HL-60 (cell line): Measurements from ENCODE around the gene KAZALD1.

Experiments
- CTCF ChIP-seq: IDR thresholded peaks from one replicate; pipeline ENCODE4 v1.5.1; 2011; ENCODE audit warnings: low read length, control low read depth, inconsistent platforms; ENCODE audit not compliant: insufficient read depth
- GABPA ChIP-seq: IDR thresholded peaks from 2 replicates; pipeline ENCODE4 v1.6.1; 2012; ENCODE audit warnings: low read depth
- POLR2AphosphoS5 ChIP-seq: IDR thresholded peaks from 2 replicates; pipeline ENCODE4 v1.6.1; 2012; ENCODE audit warnings: low read depth
- REST ChIP-seq: IDR thresholded peaks from 2 replicates; pipeline ENCODE4 v1.6.1; 2012; ENCODE audit warnings: low read depth; ENCODE audit not compliant: insufficient replicate concordance
- SPI1 ChIP-seq: IDR thresholded peaks from 2 replicates; pipeline ENCODE4 v1.6.1; 2012; ENCODE audit warnings: low read depth, mild to moderate bottlenecking, borderline replicate concordance

- no peak for TF ChIP-seq CTCF
- TF ChIP-seq GABPA, result no peak
- no peak for TF ChIP-seq POLR2AphosphoS5
- no peak for TF ChIP-seq REST
- TF ChIP-seq SPI1, result 0 out of 2 replicates have a peak, but pooled peaks have one; percentile 18
These were observed 52.9 kb downstream of the KAZALD1 start for GRCh38 chr10:101114646-101115045.
